ENCODE results near the gene CAMK1D.
A peak's percentile ranks its signal among the peaks of the same experiment; 100 is the strongest.

The CAMK1D gene

GRCh38 chr10:12638103-12638502 is 288.8 kb downstream of the CAMK1D start:
- DNase-seq (ENCODE audit: low read depth, low spot score): peak; percentile 47
- no peak overlapping the region for H3K4me3 ChIP-seq (ENCODE audit: low read depth, low read length)
- in situ Hi-C loops (cut with HindIII; ENCODE audit: low sequenced_read_pairs): no loop called here
- TF ChIP-seq CTCF (IDR thresholded peaks at IDR 0.05; ENCODE audit: low read depth, low read length): no peak

- in situ Hi-C loops (cut with HindIII; ENCODE audit: low sequenced_read_pairs): no loop called here
- no peak overlapping the region for H3K4me3 ChIP-seq (ENCODE audit: low read depth, low read length)
- no peak for DNase-seq (ENCODE audit: low read depth, low spot score)
- no peak for TF ChIP-seq CTCF (IDR thresholded peaks at IDR 0.05; ENCODE audit: low read depth, low read length)
Measured at GRCh38 chr10:12638781-12639180, 289.4 kb downstream of the CAMK1D start.

GRCh38 chr10:12639996-12640944 is 290.9 kb downstream of the CAMK1D start:
- no peak for TF ChIP-seq CTCF (IDR thresholded peaks at IDR 0.05; ENCODE audit: low read depth, low read length)
- in situ Hi-C loops (cut with HindIII; ENCODE audit: low sequenced_read_pairs): no loop called here
- no peak overlapping the region for H3K4me3 ChIP-seq (ENCODE audit: low read depth, low read length)
- no peak for DNase-seq (ENCODE audit: low read depth, low spot score)

- TF ChIP-seq CTCF (IDR thresholded peaks at IDR 0.05; ENCODE audit: low read depth, low read length): no peak
- no peak overlapping the region for H3K4me3 ChIP-seq (ENCODE audit: low read depth, low read length)
- in situ Hi-C loops (cut with HindIII; ENCODE audit: low sequenced_read_pairs): no loop called here
- DNase-seq (ENCODE audit: low read depth, low spot score): no peak
Measured at GRCh38 chr10:12642036-12642435, 292.7 kb downstream of the CAMK1D start.

- no peak for DNase-seq (ENCODE audit: low read depth, low spot score)
- in situ Hi-C loops (cut with HindIII; ENCODE audit: low sequenced_read_pairs): no loop called here
- TF ChIP-seq CTCF (IDR thresholded peaks at IDR 0.05; ENCODE audit: low read depth, low read length): no peak
Measured at GRCh38 chr10:12643279-12643678, 293.9 kb downstream of the CAMK1D start.

GRCh38 chr10:12644380-12645144 is 295.2 kb downstream of the CAMK1D start:
- DNase-seq (ENCODE audit: low read depth, low spot score): peak; percentile 47
- no peak overlapping the region for H3K4me3 ChIP-seq (ENCODE audit: low read depth, low read length)
- no peak for TF ChIP-seq CTCF (IDR thresholded peaks at IDR 0.05; ENCODE audit: low read depth, low read length)
- in situ Hi-C loops (cut with HindIII; ENCODE audit: low sequenced_read_pairs): no loop called here

More at GRCh38 chr10:12643279-12643678, 293.9 kb downstream of the CAMK1D start:
- H3K4me3 ChIP-seq (ENCODE audit: low read depth, low read length): no peak overlapping the region

Measured in astrocyte of the spinal cord (primary cell).